ENCODE measurements around the gene SARDH.
A peak's percentile ranks its signal among the peaks of the same experiment; 100 is the strongest.

SARDH gene

DNA sequence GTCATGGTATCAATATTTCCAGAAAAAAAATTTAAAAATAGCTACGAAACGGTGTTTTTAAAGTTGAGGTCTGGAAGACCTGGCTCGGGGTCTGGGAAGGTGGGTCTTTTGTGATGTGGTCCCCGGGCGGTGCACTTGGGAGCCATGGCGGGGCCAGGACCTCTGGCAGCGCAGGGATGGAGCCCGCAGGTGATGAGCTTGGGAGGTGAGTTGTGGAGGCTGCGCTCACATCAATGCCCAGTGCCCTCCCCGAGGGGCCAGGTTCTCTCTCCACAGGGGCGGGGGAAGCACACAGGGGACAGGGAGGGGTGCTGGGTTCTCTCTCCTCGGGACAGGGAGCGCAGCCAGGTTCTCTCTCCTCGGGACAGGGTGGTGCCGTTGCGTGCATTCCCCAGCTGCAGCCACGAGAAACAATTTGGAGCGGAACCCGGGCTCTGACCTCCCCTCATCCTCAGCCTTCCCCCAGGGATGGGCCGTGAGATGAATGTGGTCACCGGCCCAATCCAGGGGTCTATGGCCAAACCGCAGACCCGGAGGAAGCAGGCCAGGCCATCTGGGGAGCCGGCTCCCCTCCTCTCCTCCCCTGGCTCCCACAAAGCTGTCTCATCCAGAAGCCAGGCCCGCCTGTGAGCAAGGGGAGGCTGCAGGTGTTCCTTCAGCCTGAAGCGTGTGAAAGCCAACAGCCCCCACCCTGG, 76.2 kb downstream of the SARDH start:
- no peak for DNase-seq

- no peak for DNase-seq
These were observed 78.6 kb downstream of the SARDH start for GRCh38 chr9:133659516-133659915.

DNA sequence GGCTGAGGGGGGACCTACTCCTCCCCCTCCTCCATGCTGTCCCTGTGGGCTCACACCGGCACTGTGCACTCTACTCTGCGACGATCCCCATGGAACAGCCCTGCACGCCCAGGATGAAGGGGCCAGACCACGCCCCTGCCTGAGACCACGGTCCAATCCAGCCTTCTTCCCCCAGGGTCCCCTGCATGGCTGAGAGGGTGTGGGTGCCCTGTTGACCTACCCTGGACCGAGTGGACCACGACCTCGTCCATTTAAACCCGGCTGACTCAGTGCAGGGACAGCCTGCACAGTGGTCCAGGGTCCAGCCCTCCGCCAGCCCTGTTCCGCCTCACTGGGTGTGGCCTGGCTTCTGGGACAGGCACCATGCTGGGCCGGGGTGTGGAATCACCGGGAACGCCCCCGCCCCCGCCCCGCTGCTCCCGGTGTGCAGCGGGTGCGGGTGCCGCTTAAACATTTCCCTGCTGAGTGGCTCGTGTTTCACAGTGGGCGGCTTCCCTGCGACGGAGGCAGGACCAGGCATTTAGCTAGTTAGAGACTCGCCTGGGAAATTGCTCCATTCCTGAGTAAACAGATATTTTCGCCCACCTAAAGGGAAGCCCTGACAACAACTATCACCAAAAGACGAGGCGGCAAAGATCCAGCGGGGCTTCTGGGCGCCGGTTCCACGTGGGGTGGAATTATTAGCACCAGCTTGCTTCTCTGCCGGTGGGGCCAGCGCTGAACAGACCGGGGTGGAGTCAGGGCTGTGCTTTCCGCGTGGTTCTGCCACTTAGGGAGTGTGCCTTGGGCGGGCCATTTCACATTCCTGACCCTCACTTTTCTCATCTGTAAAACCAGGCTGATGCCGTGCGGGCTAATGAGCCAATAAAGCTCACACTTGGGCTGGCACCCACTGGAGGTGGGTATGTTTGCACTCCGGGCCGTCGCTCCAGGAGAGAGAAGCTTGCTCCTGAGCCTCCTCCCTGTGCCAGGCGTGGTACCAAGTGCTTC, 79.4 kb downstream of the SARDH start:
- peak; percentile 38 for DNase-seq

- peak; percentile 60 for DNase-seq
These were observed 81.0 kb downstream of the SARDH start for GRCh38 chr9:133657120-133657661.

DNA sequence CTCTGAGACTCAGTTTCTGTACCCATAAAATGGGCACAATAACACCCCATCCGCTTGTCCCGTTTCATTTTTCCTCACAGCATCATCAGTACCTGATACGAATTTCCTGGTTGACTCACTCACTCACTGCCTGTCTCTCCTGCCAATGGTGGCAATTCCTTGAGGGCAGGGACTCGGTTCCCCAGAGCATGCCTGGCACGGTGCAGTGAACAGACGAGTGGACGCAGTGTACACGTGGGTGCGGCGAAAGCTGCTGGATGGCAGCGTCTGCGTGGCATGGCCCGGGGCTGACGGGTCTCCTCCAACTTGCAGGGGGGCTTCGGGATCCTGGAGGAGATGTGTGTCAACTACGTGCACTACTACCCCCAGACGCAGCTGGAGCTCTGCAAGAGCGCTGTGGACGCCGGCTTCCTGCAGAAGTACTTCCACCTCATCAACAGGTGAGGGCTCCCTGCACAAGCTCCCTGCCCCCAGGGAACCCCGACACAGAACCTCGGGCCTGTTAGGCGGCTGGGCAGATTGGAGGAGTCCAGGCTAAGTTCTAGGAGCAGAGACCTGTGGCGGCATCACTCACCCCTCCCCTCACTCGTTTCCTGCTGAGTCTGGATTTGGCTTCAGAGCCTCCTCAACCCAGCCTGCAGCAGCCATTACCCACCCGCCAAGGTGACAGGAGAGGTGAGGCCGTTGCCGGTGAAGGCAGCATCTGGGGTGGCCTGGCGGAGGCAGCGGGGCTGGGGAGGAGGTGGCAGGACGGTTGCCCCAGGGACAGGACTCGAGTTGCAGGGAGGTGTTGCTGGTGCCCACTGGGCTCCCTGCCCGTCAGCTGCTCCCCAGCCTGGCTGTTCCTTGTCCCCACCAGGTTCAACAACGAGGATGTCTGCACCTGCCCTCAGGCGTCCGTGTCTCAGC, 81.7 kb downstream of the SARDH start:
- DNase-seq, result peak; percentile 24

- no peak for DNase-seq
These were observed 82.5 kb downstream of the SARDH start for GRCh38 chr9:133655701-133656100.

GRCh38 chr9:133654736-133655657, 83.2 kb downstream of the SARDH start:
- no peak for DNase-seq

GRCh38 chr9:133653638-133654037, 84.5 kb downstream of the SARDH start:
- DNase-seq, result no peak

- no peak for DNase-seq
These were observed 88.1 kb downstream of the SARDH start for GRCh38 chr9:133650026-133650425.

GRCh38 chr9:133649194-133649593, 89.0 kb downstream of the SARDH start:
- no peak for DNase-seq

- DNase-seq, result no peak
These were observed 90.2 kb downstream of the SARDH start for GRCh38 chr9:133647765-133648469.

DNA sequence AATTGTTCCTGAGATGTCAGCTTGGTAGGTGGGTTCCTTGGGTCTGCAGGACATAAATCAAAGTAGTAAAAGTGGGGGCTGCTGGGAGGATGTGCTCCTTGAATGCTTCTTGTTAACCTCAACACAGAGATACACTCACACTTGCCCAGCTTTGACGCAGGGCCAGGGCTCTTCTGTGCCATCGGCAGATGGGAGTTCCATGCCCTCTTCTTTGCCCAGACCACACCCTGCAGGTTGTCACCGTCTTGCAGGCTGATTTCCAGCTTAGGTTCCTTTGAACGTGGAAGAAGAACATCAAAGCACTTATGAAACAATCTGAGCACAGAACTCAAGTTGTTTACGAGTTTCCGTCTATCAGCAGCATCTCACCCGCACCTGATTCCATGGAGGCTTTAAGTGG, 91.0 kb downstream of the SARDH start:
- no peak for DNase-seq

GRCh38 chr9:133645021-133645765, 93.0 kb downstream of the SARDH start:
- no peak for DNase-seq

DNA sequence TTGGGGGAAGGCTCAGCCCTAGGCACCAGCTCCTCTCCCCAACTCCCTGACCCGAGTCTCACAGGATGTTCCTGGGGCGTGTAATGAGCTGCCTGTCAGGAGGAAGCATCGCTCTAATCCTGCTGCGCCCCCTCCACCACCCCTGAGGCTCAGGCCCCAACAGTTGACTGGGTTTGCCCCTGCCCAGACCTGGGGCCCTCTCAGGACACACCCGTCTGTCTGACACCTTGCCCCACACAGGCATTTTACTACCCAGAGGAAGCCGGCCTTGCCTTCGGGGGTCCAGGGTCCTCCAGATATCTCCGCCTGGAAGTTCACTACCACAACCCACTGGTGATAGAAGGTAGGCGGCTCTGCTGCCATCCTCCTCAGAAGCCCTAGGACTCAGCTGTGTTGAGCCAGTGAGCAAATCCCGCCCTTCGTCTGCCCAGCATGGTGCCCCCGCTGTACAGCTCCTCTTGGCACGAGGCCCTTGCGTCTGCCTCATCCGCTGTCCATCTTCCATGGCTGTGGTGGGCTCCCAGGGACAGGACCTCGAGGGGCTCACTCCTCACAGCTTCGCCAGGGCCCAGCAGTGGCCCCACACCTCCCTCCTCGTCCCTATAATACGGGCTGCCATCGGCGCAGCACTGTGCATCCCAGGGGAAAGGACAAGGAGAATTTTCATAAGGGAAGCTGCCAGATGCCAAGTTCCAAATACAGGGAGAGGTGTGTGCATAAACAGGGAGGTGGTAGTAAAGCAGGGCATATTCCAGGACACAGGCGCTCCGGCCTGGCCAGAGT, 94.0 kb downstream of the SARDH start:
- DNase-seq, result peak; percentile 70

- no peak for DNase-seq
These were observed 94.8 kb downstream of the SARDH start for GRCh38 chr9:133643362-133643755.

- no peak for DNase-seq
These were observed 95.3 kb downstream of the SARDH start for GRCh38 chr9:133642708-133643361.

GRCh38 chr9:133641861-133642595, 96.1 kb downstream of the SARDH start:
- no peak for DNase-seq

DNA sequence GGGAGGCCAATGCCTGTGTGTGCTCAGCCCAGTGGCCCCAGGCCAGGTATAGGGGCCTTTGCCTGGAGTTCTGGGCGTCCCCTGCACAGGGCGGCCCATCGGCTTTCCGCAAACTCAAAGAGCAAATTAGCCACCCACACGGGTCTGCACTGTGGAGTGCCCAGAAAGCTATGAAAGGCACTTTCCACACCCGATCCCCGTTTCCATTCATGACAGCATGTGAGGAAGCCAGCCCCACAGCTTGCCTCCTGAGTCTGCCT, 96.8 kb downstream of the SARDH start:
- DNase-seq, result no peak

Measured in NCI-H2171 (cell line).